SK-N-DZ (cell line): ENCODE data around the gene SYK.
"Not testable (repeated sequence)": the region's sequence is repeated elsewhere in the genome, so short reads cannot be mapped to it uniquely, and the experiment has no call there.

Experiments used
- DNase-seq: peaks from one replicate; pipeline ENCODE4 v3.0.0-alpha.2; 2015; ENCODE audit warnings: low spot score

The SYK gene

GRCh38 chr9:90795084-90795483, 6.5 kb upstream of the SYK start:
- DNase-seq = no peak

- DNase-seq = no peak
Observed at GRCh38 chr9:90795871-90796317, 5.7 kb upstream of the SYK start.

- no peak for DNase-seq
Observed at GRCh38 chr9:90799271-90799852, 2.3 kb upstream of the SYK start.

- no peak for DNase-seq
Observed at GRCh38 chr9:90801973-90802322, 329 bp downstream of the SYK start.

- DNase-seq = no peak
Observed at GRCh38 chr9:90802386-90802985, 867 bp downstream of the SYK start.

GRCh38 chr9:90803860-90804593, 2.4 kb downstream of the SYK start:
- DNase-seq = no peak

GRCh38 chr9:90805006-90805996, 3.7 kb downstream of the SYK start:
- DNase-seq = no peak

GRCh38 chr9:90807006-90807405, 5.4 kb downstream of the SYK start:
- DNase-seq = no peak

- DNase-seq = no peak
Observed at GRCh38 chr9:90808398-90808797, 6.8 kb downstream of the SYK start.

- DNase-seq = no peak
Observed at GRCh38 chr9:90808890-90809685, 7.5 kb downstream of the SYK start.

GRCh38 chr9:90810691-90811090, 9.1 kb downstream of the SYK start:
- DNase-seq = no peak

GRCh38 chr9:90813046-90813445, 11.4 kb downstream of the SYK start:
- no peak for DNase-seq

GRCh38 chr9:90813523-90813922, 11.9 kb downstream of the SYK start:
- DNase-seq = no peak

- DNase-seq = no peak
Observed at GRCh38 chr9:90814355-90814754, 12.7 kb downstream of the SYK start.

GRCh38 chr9:90815183-90815943, 13.7 kb downstream of the SYK start:
- no peak for DNase-seq

GRCh38 chr9:90815944-90816357, 14.3 kb downstream of the SYK start:
- no peak for DNase-seq

GRCh38 chr9:90816690-90817089, 15.1 kb downstream of the SYK start:
- DNase-seq = no peak

GRCh38 chr9:90818279-90818678, 16.7 kb downstream of the SYK start:
- DNase-seq = no peak

- not testable (repeated sequence) for DNase-seq
Observed at GRCh38 chr9:90820406-90820805, 18.8 kb downstream of the SYK start.

- DNase-seq = not testable (repeated sequence)
Observed at GRCh38 chr9:90821236-90821635, 19.6 kb downstream of the SYK start.
